OCI-LY3 (cell line): Measurements from ENCODE around the gene SELENOI.

Source experiments
- H2AFZ ChIP-seq: fragments of 200-600, 300-600 bp; shearing (Covaris generic); 2 replicates; pipeline ENCODE4 v1.6.0; 2014; ENCODE audit warnings: antibody characterized with exemption, low read depth, low read length
- H3K27ac ChIP-seq: fragments of 200-600, 300-600 bp; sonication (generic); 2 replicates; pipeline ENCODE4 v1.5.1; 2014; ENCODE audit warnings: mild to moderate bottlenecking, low read length, moderate library complexity, mixed read lengths
- H3K27me3 ChIP-seq: fragments of 200-600, 300-600 bp; sonication (generic); 2 replicates; pipeline ENCODE4 v1.6.1; 2014; ENCODE audit warnings: low read depth, low read length, mixed read lengths
- H3K36me3 ChIP-seq: fragments of 200-600, 300-600 bp; sonication (generic); replicated peaks from 2 replicates; pipeline ENCODE3; 2014; ENCODE audit warnings: low read depth, low read length, mixed read lengths
- H3K4me1 ChIP-seq: fragments of 300-600, 200-600 bp; sonication (generic); 2 replicates; pipeline ENCODE4 v1.6.1; 2014; ENCODE audit warnings: low read length, mixed read lengths
- H3K4me2 ChIP-seq: fragments of 200-600, 300-600 bp; sonication (generic); 2 replicates; pipeline ENCODE4 v1.6.1; 2014; ENCODE audit warnings: low read length, mixed read lengths
- H3K4me3 ChIP-seq: fragments of 300-600, 200-600 bp; sonication (generic); 2 replicates; pipeline ENCODE4 v1.5.1; 2014; ENCODE audit warnings: antibody characterized with exemption, mild to moderate bottlenecking, low read length, moderate library complexity
- H3K79me2 ChIP-seq: fragments of 300-600, 200-600 bp; shearing (Covaris generic); 2 replicates; pipeline ENCODE4 v1.6.1; 2014; ENCODE audit warnings: mild to moderate bottlenecking, low read length, mixed read lengths
- H3K9ac ChIP-seq: fragments of 300-600, 200-600 bp; shearing (Covaris generic); 2 replicates; pipeline ENCODE4 v1.6.0; 2014; ENCODE audit warnings: mild to moderate bottlenecking, low read length, moderate library complexity
- H3K9me3 ChIP-seq: fragments of 200-600, 300-600 bp; shearing (Covaris generic); 2 replicates; pipeline ENCODE4 v1.6.1; 2014; ENCODE audit warnings: low read length, mixed read lengths; ENCODE audit not compliant: insufficient read depth
- H4K20me1 ChIP-seq: fragments of 200-600, 300-600 bp; sonication (generic); 2 replicates; pipeline ENCODE4 v1.6.1; 2016; ENCODE audit warnings: low read length, mixed read lengths; ENCODE audit not compliant: insufficient read depth
- CTCF ChIP-seq: fragments of 200-600, 300-600 bp; sonication (generic); IDR thresholded peaks from 2 replicates; pipeline ENCODE4 v1.5.1; 2014; ENCODE audit warnings: antibody characterized with exemption, low read length, low read depth
- EZH2phosphoT487 ChIP-seq: fragments of 200-600 bp; shearing (Covaris generic); IDR thresholded peaks from 2 replicates; pipeline ENCODE4 v1.6.1; 2018; ENCODE audit warnings: antibody characterized with exemption, mixed run types, low read depth

SELENOI gene

GRCh38 chr2:26314243-26314642, 31.7 kb upstream of the SELENOI start:
- Histone ChIP-seq H2AFZ (no peak overlapping the region), H3K9ac (no peak overlapping the region), H3K36me3 (no peaks in the 10 kb centered on the region), H3K4me3 (no peak overlapping the region), H4K20me1 (no peaks in the 10 kb centered on the region), H3K9me3 (no peaks in the 10 kb centered on the region), H3K79me2 (no peaks in the 10 kb centered on the region), H3K4me2 (no peak overlapping the region), H3K4me1 (no peaks in the 10 kb centered on the region), H3K27ac (no peak overlapping the region), H3K27me3 (no peaks in the 10 kb centered on the region)
- no peak; the same call in 1 of the 2 replicates for TF ChIP-seq CTCF
- no peak for TF ChIP-seq EZH2phosphoT487

- Histone ChIP-seq H3K36me3 (no peaks in the 10 kb centered on the region), H3K27me3 (no peaks in the 10 kb centered on the region), H3K79me2 (no peaks in the 10 kb centered on the region), H3K4me3 (no peak overlapping the region), H3K4me2 (no peak overlapping the region), H3K9ac (no peak overlapping the region), H3K9me3 (no peaks in the 10 kb centered on the region), H2AFZ (no peak overlapping the region), H4K20me1 (no peaks in the 10 kb centered on the region), H3K27ac (no peak overlapping the region), H3K4me1 (no peaks in the 10 kb centered on the region)
- no peak for TF ChIP-seq EZH2phosphoT487
- peak; percentile 28 for TF ChIP-seq CTCF
Measured at GRCh38 chr2:26316041-26316440, 29.9 kb upstream of the SELENOI start.

- no peaks in the 10 kb centered on the region for H3K79me2 ChIP-seq
- H4K20me1 ChIP-seq, result no peaks in the 10 kb centered on the region
- H3K4me1 ChIP-seq, result no peaks in the 10 kb centered on the region
- no peaks in the 10 kb centered on the region for H3K27me3 ChIP-seq
- H3K4me3 ChIP-seq, result no peak overlapping the region
- TF ChIP-seq EZH2phosphoT487 (no peak), CTCF (no peak)
- H3K36me3 ChIP-seq, result no peaks in the 10 kb centered on the region
- no peak overlapping the region for H3K4me2 ChIP-seq
- H3K27ac ChIP-seq, result no peak overlapping the region
- H3K9me3 ChIP-seq, result no peaks in the 10 kb centered on the region
- H2AFZ ChIP-seq, result no peak overlapping the region
- H3K9ac ChIP-seq, result no peak overlapping the region
Measured at GRCh38 chr2:26316845-26317244, 29.1 kb upstream of the SELENOI start.

GRCh38 chr2:26317377-26318105, 28.4 kb upstream of the SELENOI start:
- no peak overlapping the region for H3K4me3 ChIP-seq

More at GRCh38 chr2:26317377-26318105, 28.4 kb upstream of the SELENOI start:
- Histone ChIP-seq H3K79me2 (no peaks in the 10 kb centered on the region), H3K9me3 (no peaks in the 10 kb centered on the region), H3K27ac (no peak overlapping the region), H3K4me2 (no peak overlapping the region), H4K20me1 (no peaks in the 10 kb centered on the region), H3K4me1 (no peaks in the 10 kb centered on the region), H3K27me3 (no peaks in the 10 kb centered on the region), H3K9ac (no peak overlapping the region), H3K36me3 (no peaks in the 10 kb centered on the region), H2AFZ (no peak overlapping the region)
- TF ChIP-seq EZH2phosphoT487 (no peak), CTCF (no peak)
